ENCODE measurements around the gene TOPBP1.
"Not testable (repeated sequence)": the region's sequence is repeated elsewhere in the genome, so short reads cannot be mapped to it uniquely, and the experiment has no call there.

TOPBP1 gene

DNA sequence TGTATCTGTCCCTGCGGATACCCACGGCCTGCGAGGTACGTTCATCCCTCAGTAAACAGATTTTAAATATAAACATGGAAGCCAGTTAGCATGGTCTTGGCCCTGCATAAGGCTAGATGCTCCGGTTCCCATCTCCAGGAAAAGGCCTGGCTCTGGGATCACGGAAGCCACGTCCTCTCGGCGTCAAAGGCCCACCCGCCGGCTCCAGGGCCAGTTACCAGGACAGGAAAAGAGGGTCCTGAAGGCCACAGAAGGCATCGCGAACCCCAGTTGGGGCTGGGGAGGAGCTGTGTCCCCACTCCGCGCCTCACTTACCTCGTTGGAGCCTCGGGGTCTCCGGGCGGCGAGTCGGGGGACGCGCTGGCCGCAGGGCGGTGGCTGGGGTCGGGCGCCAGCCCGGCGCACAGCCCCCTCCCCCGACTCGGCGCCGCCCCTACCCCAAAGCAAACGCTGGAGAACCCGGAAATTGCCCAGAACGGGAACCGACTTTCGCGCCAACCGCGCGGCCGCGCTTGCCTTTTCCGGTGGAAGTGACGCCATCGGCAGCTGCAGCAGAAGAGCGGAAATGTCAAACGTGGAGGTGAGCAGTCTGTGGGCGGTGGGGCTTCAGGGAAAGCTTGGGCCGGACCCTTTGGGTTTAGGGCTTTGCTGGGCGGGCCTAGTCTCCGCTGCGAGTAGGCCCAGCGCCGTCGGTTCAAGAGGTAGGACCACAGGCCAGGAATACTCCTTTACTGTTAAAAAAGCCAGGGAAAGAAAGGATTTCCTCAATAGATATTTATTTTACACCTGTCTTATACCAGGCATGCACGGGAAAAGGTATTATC, at the start of gene TOPBP1:
TOPBP1 (minus strand) TSS at position 488 of the 824 bp plus-strand sequence. CDS start 814 bp downstream, outside the sequence.
- DNase-seq: peak; percentile 70

GRCh38 chr3:133711013-133711412, 49.3 kb upstream of the TOPBP1 start:
- no peak for DNase-seq

DNA sequence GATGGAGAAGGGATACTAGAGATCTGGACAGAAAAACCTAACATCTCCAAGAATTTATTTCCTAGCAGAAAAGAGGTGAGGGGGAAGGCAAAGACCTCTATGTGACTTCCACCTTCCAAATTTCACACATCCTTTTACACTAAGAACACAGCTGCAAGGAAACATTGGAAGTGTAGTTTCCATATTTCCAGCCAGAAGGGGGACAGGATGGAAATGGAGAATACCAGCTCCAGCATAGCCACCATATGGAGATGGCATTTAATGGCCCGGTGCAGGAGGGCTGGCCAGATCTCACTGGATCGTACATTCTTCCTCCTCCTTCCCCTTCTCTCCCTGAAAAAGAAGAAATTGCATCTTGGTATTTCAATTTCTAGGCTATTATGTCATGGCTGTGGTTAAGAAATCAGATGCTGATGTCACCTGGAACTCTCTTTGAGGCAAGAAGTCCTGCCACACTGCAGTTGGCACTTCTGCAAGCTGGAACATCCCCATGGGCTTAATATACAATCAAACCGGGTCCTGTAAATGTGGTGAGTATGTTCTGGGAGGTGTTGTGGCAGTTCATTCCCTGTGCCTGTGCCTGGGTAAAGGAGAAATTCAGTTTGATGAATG, 47.5 kb upstream of the TOPBP1 start:
- no peak for DNase-seq

- DNase-seq: no peak
These were observed 44.3 kb upstream of the TOPBP1 start for GRCh38 chr3:133706033-133706432.

DNA sequence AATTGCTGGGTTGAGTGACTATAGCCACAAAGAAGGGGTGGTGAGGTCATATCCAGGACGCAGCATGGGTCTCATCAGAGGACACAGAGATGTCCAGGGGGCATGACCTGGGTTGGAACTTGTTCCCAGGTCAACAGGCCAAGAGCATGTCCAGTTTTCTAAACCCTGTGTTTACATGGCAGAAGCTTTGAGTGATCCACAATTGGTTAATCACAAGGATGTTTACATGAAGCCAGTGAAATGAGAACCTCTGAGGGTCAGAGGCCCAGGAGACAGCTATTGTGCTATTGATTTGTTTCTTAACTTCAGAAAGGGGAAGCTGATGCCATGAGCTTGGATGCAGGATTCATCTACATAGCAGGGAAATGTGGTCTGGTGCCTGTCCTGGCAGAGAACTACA, 42.2 kb upstream of the TOPBP1 start:
- DNase-seq: no peak

- no peak for DNase-seq
These were observed 40.0 kb upstream of the TOPBP1 start for GRCh38 chr3:133701435-133702358.

- no peak for DNase-seq
These were observed 38.6 kb upstream of the TOPBP1 start for GRCh38 chr3:133700351-133700750.

DNA sequence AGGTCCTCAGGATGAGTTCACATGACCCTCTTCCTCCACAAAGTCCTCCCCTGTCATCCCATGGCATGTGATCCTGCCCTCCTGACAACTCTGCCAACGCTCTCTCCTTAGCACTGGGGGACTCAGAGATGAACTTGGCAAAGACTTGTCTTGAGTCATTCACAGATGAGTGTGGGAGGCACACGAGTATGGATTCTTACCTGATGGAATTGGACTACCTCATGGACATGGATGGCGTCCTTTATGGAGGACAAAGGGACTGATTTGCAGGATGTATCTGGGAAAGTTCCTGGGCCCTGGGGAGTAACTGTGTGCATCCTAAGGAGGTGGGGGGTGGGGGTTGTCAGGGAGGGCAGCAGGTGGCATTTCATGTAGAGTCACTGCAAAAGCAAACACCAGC, 38.2 kb upstream of the TOPBP1 start:
- DNase-seq: no peak

DNA sequence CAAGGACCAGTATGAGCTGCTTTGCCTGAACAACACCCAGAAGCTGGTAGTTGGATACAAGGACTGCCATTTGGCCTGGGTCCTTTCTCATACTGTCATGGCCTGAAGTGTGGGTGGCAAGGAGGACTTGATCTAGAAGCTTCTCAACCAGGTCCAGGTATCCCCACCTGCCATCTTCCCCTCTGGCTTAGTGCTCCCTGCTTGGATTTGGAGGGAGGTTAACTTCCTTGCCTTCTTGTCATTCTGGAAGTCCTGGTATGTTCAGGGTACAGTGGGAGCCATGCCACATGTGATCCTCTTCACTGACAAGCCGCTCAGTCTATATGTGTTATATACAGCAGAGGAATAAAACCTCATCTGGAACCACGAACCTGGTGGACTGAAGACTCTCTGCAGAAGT, 37.7 kb upstream of the TOPBP1 start:
- no peak for DNase-seq

DNA sequence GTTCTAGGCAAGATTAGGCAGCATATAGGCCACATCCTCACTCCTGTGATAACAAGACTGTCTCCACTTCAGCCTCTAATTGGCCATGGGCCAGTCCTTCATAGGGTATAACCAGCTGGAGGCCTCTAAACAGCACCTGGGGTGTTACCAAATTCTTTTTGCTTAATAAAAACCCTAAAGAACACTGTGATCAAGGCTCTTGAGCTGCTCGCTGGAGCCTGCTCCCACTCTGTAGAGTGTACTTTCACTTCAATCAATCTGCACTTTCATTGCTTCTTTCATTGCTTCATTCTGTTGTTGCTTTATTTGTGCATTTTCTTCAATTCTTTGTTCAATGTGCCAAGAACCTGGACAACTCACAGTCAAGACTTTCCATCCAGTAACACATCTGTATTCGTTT, 36.2 kb upstream of the TOPBP1 start:
- no peak for DNase-seq

GRCh38 chr3:133695560-133696171, 33.9 kb upstream of the TOPBP1 start:
- DNase-seq: no peak

DNA sequence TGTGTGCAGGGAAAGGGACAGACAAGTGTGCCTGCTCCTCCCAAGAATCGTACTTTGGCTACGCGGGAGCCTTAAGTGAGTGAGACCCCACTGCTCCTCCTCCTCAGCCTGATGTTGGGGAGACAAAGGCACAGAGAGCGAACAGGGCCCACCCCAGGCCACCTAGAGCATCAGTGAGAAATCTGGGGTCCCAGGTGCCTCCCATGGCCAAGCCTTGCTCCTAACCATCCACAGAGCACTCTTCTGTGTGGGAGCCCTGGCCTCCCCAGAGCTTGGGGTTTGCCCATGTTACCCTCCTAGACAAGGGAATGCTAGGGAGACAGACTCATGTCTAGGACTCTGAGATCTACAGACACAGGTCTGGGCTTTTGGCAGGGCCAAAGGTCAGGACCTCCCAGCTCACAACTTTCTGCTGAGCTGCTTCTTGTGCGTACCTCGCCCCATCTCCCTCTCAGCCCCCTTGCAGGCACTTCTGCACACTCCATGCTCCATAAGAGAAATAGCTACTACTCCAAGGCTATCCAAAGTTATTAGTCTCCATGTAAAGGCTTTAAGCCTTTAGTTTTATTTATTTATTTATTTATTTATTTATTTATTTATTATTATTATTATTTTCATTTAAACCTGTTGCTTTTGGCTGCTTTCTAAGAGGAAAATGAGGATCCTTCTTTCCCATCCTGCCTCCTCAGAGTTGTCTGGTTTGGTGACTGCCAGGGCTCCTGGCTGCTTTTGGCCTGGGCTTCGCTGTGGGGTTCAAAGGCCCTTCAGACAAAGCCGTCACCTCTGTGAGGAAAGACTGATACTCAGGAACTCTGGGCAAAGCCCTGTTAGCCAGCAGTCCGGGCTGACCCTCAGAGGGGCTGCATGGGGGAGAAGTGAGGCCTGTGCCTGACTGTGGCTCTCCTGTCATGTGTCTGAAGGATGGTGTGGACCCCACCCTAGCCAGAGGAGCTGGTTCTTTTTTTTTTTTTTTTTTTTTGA, 32.8 kb upstream of the TOPBP1 start:
- no peak for DNase-seq

DNA sequence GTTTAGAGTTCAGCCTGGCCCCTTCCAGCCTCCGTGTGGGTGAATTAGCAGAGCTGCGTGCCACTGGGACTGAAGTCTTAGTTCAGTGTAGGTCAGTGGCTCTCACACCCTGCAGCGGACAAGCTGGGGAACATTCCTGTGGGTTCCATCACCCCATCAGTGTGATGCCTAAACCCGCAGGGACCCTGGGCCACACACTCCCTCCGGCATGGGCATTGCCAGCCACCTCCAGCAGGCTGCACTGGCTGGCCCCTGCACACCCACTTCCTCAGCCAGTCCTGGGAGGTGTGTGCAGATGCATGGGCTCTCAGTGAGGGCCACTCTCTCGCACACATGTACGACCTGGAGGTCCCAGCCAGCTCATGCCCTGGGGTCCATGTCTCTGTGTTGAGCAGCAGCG, 32.1 kb upstream of the TOPBP1 start:
- DNase-seq: no peak

DNA sequence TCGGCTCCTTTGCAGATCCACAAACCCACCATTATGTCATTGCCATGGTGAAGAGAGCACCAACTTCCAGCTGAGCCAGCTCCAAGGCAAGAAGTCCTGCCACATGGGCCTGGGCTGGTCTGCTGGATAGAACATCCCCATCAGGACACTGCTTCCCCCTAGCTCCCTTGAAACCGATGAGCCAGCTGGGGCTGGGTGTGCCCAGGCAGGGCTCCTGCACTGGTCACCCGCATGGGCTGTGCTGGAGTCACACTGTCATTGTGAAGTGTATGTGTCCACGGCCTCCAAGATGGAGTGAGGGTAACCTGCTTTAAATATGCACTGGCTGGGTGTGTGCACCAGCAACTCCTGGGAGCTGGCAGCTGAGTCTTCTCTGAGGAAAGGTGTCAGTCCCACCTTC, 31.0 kb upstream of the TOPBP1 start:
- DNase-seq: no peak

DNA sequence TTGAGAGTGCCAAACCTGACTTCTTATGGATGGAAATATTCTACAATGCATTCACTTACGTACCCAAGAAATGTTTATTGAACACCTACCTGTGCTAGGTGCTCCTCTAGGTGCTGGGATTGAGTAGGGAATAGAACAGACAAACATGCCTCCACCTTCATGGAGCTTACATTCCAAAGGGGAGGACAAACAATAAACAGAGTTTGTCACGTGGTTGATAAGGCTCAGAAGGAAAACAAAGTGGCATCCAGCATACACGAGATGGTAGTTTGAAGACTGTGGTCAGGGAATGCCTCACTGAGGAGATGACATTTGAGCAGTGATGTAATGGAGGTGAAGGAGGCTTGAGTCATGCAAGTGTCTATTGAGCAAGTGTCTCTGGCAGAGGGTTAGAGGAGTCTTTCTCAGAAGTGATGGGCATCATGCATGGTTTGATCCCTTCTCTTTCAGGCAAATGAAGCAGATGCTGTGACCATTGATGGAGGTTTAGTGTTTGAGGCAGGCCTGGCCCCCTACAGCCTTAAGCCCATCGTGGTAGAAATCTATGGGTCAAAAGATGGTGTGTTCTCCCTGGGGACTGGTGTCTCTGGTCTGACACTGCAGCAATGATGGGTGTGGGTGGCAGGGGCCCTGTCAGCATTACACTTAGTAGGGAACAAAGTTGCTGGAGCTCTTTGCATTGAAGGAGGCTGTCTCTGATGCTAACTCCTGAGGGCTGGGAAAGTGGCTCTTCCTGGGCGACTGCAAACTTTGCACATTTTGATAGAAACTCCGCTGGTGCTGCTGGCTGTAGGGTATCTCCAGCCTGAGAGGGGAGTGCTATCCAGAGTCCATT, 29.7 kb upstream of the TOPBP1 start:
- peak; percentile 25 for DNase-seq

DNA sequence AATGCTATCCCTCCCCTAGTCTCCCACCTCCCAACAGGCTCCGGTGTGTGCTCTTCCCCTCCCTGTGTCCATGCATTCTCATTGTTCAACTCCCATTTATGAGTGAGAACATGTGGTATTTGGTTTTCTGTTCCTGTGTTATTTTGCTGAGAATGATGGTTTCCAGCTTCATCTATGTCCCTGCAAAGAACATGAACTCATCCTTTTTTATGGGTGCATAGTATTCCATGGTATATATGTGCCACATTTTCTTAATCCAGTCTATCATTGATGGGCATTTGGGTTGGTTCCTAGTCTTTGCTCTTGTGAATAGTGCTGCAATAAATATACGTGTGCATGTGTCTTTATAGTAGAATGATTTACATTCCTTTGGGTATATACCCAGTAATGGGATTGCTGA, 16.3 kb upstream of the TOPBP1 start:
- DNase-seq: not testable (repeated sequence)

- DNase-seq: no peak
These were observed 14.8 kb upstream of the TOPBP1 start for GRCh38 chr3:133676336-133677118.

GRCh38 chr3:133675631-133676335, 14.0 kb upstream of the TOPBP1 start:
- DNase-seq: no peak

DNA sequence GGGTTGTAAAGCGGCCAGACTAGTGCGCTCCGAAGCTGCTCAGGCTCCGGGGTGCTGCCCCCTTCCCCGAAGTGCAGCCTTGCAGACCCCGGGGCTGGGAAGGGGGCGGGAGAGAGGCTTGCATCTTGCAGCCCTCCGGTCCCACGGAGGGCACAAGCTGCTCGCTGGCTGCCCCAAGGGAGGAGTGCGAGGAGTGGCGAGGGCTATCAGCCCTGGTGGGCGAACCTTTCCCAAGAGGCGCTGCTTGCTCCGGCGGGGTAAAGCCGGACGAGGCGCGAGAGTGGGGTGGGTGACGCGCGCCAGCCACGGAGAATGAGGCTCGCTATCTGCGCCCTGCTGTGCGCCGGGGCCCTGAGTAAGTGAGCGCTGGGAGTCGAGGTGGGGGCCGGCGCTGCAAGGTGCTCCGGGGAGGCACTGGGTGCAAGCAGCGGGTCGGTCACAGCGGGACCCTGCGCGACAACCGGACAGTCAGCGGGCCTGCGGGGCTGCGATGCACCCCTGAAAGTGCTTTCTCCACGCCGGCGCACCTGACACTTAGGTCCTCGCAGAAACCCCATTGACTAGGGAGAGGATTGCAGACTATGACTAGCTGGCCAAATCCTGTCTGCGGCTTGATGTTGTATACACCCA, 12.7 kb upstream of the TOPBP1 start:
- DNase-seq: no peak

Measured in HCEC 1CT (cell line).